NCI-H2227 (cell line): ENCODE results near the gene AKR1C8.
"Not testable (repeated sequence)": the region's sequence is repeated elsewhere in the genome, so short reads cannot be mapped to it uniquely, and the experiment has no call there.

Experiments used
- DNase-seq: peaks from one replicate; lab custom pipeline; 2025; ENCODE audit not compliant: unreplicated experiment; lab: John Stamatoyannopoulos, UW

AKR1C8 gene

DNA sequence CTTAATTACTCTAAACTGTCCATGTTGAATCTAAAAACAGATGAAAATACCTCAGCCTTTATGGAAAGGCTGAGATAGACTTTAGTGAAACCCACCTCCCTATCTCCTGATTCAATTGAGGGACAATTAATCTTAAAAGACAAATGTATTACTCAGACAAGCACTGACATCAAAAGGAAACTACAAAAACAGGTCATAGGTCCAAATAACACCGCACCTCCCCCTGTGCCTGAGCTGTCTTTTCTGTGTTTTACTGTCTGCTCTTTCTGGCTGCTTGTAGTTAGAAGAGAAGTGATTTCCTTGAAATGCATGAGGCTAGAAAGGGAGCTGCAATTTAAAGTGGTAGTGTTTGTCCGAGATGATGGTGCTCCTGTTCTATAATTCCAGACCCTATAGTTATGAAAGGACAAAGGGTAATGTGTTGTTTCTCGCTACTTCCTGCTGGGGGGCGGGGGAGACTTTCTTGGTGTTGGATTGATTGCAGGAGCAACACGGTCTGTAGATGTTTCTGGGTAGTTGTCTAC lies 16.0 kb downstream of the AKR1C8 start:
- no peak for DNase-seq

- no peak for DNase-seq
Observed at GRCh38 chr10:5165738-5166137, 19.2 kb downstream of the AKR1C8 start.

- DNase-seq: no peak
Observed at GRCh38 chr10:5163487-5163886, 21.5 kb downstream of the AKR1C8 start.

- DNase-seq: no peak
Observed at GRCh38 chr10:5159126-5159525, 25.8 kb downstream of the AKR1C8 start.

DNA sequence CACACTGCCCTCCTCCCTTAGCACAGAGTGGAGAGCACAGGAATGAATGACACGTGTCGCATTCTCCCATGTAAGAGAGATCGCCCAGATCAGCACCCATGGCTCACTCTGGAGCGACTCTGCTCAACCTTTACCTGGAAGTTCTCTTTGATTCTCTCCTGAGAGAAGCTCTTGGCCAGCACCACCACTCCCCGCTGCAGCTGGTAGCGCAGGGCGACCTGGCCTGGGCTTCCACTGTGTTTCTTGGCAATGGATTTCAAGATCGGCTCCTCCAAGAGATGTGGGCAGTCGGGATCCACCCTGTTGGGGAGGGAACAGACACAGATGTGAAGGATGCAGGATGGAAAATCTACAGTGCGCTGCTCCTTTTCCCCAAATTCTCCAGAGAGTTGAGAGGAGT lies 27.4 kb downstream of the AKR1C8 start:
- no peak for DNase-seq

- no peak for DNase-seq
Observed at GRCh38 chr10:5155951-5156350, 29.0 kb downstream of the AKR1C8 start.

- DNase-seq: no peak
Observed at GRCh38 chr10:5151076-5151475, 33.9 kb downstream of the AKR1C8 start.

DNA sequence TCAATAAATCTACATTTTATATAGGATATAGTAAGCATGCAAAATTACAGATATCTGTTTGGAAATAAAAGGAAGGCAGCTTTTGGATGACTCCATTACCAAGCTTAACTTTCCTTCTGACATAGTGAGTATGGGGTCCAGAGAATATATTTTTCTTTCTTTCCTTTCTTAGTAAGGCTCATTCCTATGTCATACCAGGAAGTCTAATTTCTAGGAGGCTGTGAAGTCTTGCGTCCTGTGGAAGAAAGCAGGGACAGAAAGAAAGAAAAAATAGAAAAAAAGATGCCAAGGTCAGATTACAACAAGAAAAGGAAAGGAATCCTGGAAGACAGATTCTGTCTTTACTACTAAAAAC lies 36.3 kb downstream of the AKR1C8 start:
- DNase-seq: no peak

- no peak for DNase-seq
Observed at GRCh38 chr10:5147981-5148677, 36.8 kb downstream of the AKR1C8 start.

- DNase-seq: no peak
Observed at GRCh38 chr10:5147255-5147980, 37.5 kb downstream of the AKR1C8 start.

DNA sequence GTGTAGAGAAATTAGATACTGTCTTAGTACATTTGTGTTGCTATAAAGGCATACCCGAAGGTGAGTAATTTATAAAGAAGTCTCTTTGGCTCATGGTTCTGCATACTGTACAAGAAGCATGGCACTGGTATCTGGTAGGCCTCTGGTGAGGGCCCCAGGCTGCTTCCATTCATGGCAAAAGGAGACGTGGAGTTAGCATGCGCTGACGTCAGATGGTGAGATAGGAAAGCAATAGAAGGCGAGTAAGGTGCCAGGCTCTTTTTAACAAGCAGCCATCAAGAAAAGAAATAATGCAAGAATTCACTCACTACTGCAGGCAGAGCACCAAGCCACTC lies 38.1 kb downstream of the AKR1C8 start:
- no peak for DNase-seq

DNA sequence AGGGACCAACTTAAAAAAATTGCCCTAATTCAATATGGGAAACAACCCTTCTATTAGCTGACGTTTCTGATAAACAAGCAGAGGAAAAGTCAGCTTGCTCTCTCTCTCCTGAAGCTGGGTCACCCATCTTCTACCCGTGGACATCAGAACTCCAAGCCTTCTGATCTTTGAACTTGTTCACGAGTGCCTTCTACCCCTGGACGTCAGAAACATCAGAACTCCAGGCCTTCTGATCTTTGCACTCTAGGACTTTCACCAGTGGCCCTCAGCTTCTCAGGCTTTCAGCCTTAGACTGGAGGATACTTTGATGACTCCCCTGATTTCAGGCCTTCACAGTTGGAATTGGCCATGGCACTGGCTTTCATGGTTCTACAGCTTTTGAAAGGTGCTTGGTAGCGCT lies 41.8 kb downstream of the AKR1C8 start:
- DNase-seq: no peak

DNA sequence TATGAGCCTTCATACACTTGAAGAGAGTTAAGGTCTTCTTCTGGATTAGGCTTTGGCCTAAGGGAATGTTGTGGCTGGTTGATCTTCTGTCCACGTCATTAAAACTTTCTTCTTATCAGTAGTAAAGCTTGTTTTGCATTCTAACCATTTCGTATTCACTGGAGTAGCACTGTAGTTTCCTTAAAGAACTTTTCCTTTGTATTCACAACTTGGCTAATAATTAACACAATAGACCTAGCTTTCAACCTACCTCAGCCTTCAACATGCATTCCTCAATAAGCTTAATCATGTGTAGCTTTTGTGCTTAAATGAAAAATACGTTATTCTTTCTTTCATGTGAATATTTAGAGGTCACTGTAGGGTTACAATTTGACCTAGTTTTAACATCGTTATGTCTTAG lies 42.8 kb downstream of the AKR1C8 start:
- no peak for DNase-seq

DNA sequence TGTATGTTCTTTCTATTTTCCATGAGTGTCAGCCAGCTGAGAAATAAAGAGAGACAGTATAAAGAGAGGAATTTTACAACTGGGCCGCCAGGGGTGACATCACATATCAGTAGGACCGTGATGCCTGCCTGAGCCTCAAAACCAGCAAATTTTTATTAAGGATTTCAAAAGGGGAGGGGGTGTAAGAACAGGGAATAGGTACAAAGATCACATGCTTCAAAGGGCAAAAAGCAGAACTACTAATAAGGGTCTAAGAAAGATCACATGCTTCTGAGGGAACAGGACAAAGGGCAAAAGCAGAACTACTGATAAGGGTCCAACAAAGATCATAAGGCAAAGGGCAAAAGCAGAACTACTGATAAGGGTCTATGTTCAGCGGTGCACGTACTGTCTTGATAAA lies 47.3 kb downstream of the AKR1C8 start:
- DNase-seq: not testable (repeated sequence)

- DNase-seq: no peak
Observed at GRCh38 chr10:5136468-5137087, 48.4 kb downstream of the AKR1C8 start.

GRCh38 chr10:5135581-5135980 lies 49.4 kb downstream of the AKR1C8 start:
- no peak for DNase-seq

DNA sequence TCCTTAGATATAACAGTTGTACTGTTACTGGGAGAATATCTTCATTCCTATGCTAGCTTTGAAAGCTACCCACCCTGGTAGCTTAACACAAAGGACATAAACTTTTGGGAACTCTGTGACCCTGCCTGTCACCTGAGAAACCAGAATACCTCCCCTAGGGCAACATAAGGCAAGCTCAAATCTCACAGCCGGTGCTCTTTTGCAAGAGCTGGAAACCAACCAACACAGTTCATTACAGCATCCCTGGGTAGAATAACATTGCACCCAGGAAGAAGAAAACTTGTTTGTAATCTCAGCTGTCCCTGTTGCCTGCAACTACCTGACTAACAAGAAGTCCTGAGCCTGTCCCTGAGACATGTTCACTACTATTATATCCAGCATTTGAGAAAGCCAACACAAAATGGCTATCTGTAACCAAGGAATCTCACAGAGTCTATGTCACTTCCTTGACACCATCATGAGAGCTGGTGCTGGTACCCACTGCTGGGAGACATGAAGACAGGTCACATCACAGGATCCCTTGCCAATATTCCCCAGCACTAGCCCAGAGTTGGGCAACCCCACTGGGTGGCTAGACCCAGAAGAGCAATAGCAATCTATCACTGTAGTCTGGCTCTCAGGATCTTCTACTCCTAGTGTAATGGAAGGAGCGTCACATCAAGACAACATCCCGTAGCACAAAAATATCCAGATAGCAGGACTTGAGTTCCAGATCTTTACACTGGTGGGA lies 59.5 kb downstream of the AKR1C8 start:
- no peak for DNase-seq

- DNase-seq: no peak
Observed at GRCh38 chr10:5123886-5124285, 61.1 kb downstream of the AKR1C8 start.

- DNase-seq: not testable (repeated sequence)
Observed at GRCh38 chr10:5119997-5120396, 65.0 kb downstream of the AKR1C8 start.

DNA sequence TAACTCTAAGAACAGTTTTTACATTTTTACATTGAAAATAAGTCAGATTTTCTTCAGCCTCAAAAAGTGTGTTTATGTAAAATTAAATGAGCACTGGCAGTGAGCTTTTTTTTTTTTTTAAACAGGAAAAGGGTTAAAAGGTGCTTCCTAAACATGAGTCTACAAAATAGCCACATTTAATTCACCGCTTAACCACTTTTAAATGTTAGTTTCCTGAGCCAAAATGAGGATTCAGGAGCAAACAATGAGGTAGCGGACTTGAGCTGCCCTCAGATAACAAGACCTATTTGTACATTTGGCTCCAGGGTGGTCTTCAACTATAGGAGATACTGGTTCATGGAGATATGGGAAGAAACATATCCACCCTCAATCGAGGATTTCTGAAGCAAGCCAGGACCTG lies 67.9 kb downstream of the AKR1C8 start:
- no peak for DNase-seq

GRCh38 chr10:5116621-5117020 lies 68.3 kb downstream of the AKR1C8 start:
- DNase-seq: no peak

GRCh38 chr10:5109861-5110260 lies 75.1 kb downstream of the AKR1C8 start:
- DNase-seq: not testable (repeated sequence)
